ENCODE measurements around the gene PDYN. TPM values are rescaled to one million over a fixed set of nuclear protein-coding genes. Genes with fewer than 3 reads are reported as not detected.

PDYN gene
- total RNA-seq, 2 experiments from 2014 or later, result not detected

- H3K27ac Mint-ChIP-seq, result no peak overlapping the region
- no peaks in the 10 kb centered on the region for H3K4me1 Mint-ChIP-seq
- ATAC-seq (ENCODE audit: low read depth) (no peak), DNase-seq (no peak)
- H3K4me3 Mint-ChIP-seq, result no peak overlapping the region
- POLR2A ChIA-PET, result no interaction called here
- peaks cover 30% of the 10 kb centered on the region for H3K27me3 Mint-ChIP-seq
- H3K9me3 Mint-ChIP-seq, result no peaks in the 10 kb centered on the region
- H3K36me3 Mint-ChIP-seq, result no peaks in the 10 kb centered on the region
These were observed 40.9 kb downstream of the PDYN start for GRCh38 chr20:1952737-1953530.

DNA sequence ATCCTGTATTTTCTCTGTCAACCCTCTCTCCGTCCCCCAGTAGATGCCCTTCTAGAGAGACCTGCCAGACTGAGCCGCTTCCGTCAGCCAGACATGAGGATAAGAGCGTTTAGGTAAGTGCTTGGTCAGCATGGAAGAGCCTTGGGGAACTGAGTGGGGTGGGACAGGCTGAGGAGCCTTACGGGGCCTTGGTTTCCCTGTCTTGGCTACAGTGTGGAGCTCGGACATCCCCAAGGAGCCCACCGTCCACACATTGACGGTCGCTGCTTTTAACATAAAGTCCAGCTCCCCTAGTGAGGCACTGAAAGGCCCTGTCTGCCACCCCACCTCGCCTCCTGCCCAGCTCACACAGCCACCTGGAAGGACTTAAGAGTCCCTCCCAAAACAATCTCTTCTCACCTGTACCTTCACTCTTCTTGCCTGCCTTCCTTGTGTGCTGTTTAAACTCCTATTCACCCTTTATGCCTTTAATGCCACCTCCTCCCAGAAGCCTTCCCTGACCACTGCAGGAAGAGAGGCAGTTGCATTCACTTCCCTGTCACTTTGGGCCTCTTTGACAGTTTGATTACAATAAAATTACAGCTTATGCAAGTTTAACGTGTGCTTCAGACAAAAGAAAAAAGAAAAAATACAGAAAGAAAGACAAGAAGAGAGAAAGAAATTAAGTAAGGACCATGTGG, 42.3 kb downstream of the PDYN start:
- Mint-ChIP-seq H3K4me3 (no peak overlapping the region), H3K36me3 (no peaks in the 10 kb centered on the region), H3K27ac (no peak overlapping the region), H3K4me1 (peaks cover 4% of the 10 kb centered on the region), H3K9me3 (no peaks in the 10 kb centered on the region), H3K27me3 (peaks cover 38% of the 10 kb centered on the region)
- POLR2A ChIA-PET, result no interaction called here
- no peak for ATAC-seq (ENCODE audit: low read depth)
- DNase-seq, result no peak

DNA sequence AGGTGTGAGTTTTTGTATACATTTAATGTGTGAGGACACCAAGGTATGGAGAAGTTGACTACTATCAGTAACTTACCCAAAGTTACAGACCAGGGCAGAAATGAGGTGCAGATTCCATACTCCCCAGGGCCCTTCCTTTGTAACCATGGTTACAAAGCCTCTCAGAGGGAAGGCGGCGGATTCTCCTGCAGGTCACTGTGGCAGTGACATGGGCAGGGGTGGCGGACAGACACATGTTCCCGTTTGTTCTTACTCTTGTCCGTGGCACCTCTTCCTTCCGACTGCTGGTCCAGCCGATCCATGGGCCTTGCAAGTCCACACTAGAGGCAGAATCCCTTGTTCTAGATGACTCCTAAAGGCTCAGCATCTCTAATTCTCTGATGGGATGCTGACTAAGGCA, 43.0 kb downstream of the PDYN start:
- no peak for DNase-seq
- POLR2A ChIA-PET, result no interaction called here

DNA sequence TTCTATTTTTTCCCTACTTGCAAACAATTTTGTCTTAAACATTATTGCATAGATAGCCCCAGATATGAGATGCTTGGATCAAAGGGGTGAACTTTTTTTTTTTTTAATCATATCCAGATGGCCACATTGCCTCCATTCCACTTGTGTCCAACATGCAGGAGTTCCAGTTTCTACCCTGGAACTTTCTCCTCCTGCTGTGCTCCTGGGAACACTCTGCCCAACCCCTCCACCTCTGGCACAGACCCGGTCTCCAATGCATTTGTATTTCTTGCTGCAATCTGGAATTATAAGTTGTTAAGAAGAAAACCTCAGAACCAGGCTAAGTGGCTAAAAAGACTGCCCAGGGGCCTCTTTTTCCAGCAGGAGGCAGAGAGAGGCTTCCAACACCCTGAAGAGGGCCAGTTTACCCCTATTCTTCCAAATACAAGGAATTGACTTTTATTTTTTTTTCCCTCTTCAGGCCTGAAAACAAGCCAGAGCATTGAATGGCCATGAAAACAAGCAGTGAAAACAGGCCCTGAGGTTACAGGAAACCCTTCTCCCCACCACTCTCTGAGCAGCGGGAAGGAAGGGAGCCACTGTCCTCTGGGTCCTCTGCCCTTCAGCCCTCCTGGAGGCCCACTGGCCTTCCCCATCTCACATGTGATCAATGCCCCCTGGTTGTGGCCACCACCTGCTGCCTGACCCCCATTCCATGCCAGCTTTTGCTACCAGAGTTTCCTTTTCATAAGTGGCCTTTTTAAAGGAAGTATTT, 44.3 kb downstream of the PDYN start:
- POLR2A ChIA-PET, result no interaction called here
- no peak for DNase-seq
- no peak for ATAC-seq (ENCODE audit: low read depth)
- Mint-ChIP-seq H3K4me3 (no peak overlapping the region), H3K27ac (no peak overlapping the region), H3K4me1 (peaks cover 4% of the 10 kb centered on the region), H3K36me3 (no peaks in the 10 kb centered on the region), H3K27me3 (peaks cover 51% of the 10 kb centered on the region), H3K9me3 (no peaks in the 10 kb centered on the region)

More for the DNA sequence above, 43.0 kb downstream of the PDYN start:
- no peak overlapping the region for H3K4me3 Mint-ChIP-seq
- no peak overlapping the region for H3K27ac Mint-ChIP-seq
- no peaks in the 10 kb centered on the region for H3K9me3 Mint-ChIP-seq
- H3K27me3 Mint-ChIP-seq, result peaks cover 43% of the 10 kb centered on the region
- ATAC-seq (ENCODE audit: low read depth), result no peak
- H3K36me3 Mint-ChIP-seq, result no peaks in the 10 kb centered on the region
- peaks cover 4% of the 10 kb centered on the region for H3K4me1 Mint-ChIP-seq

- no peak overlapping the region for H3K27ac Mint-ChIP-seq
- H3K4me1 Mint-ChIP-seq, result peaks cover 4% of the 10 kb centered on the region
- DNase-seq, result no peak
- POLR2A ChIA-PET, result no interaction called here
- H3K9me3 Mint-ChIP-seq, result no peaks in the 10 kb centered on the region
- ATAC-seq (ENCODE audit: low read depth), result no peak
- H3K36me3 Mint-ChIP-seq, result no peaks in the 10 kb centered on the region
- peaks cover 59% of the 10 kb centered on the region for H3K27me3 Mint-ChIP-seq
- H3K4me3 Mint-ChIP-seq, result no peak overlapping the region
These were observed 46.4 kb downstream of the PDYN start for GRCh38 chr20:1947535-1947846.

DNA sequence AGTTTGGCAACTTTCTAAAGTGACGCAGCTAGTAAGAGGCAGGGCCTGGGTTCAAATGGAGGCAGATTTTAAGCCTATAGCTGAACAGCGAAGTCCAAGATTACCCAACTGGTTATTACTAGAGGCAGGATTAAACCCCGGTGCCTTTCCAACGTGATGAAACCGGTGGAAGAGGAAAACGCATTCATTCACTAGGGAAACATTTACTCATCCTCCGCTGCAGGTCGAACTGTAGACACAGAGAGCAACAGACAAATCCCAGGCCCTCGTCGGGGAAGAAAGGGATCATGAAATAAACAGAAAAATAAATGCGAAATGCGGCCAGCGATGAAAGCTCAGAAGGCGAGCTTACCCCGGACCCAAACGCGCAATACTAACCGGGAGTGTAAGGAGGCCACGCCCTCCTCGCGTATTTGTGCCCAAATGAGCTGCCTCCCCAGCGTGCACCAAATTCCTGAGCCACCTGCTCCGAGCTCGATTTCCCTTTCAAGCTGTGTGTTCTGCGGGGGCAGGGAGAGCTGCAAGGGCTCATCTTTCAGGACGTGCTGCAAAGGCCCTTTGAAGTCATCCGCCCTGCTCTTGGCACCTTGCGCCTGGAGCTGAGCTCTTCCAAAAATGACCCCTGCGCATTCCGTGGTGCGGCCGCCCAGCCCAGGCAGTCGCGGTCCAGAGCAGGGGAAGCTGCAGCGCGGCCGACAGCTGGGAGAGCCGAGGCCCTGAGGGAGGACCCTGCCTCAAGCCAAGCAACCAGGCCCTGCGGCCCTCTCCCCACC, 46.9 kb downstream of the PDYN start:
- Mint-ChIP-seq H3K36me3 (no peaks in the 10 kb centered on the region), H3K27ac (no peak overlapping the region), H3K4me1 (peaks cover 4% of the 10 kb centered on the region), H3K9me3 (no peaks in the 10 kb centered on the region), H3K27me3 (peaks cover 65% of the 10 kb centered on the region), H3K4me3 (peak overlapping the region; percentile 5)
- no peak for DNase-seq
- no peak for ATAC-seq (ENCODE audit: low read depth)
- POLR2A ChIA-PET, result no interaction called here

- DNase-seq (no peak), ATAC-seq (ENCODE audit: low read depth) (no peak)
- no peaks in the 10 kb centered on the region for H3K9me3 Mint-ChIP-seq
- H3K4me3 Mint-ChIP-seq, result no peak overlapping the region
- POLR2A ChIA-PET, result no interaction called here
- no peaks in the 10 kb centered on the region for H3K36me3 Mint-ChIP-seq
- peaks cover 65% of the 10 kb centered on the region for H3K27me3 Mint-ChIP-seq
- H3K4me1 Mint-ChIP-seq, result peaks cover 4% of the 10 kb centered on the region
- H3K27ac Mint-ChIP-seq, result no peak overlapping the region
These were observed 47.5 kb downstream of the PDYN start for GRCh38 chr20:1946442-1946761.

DNA sequence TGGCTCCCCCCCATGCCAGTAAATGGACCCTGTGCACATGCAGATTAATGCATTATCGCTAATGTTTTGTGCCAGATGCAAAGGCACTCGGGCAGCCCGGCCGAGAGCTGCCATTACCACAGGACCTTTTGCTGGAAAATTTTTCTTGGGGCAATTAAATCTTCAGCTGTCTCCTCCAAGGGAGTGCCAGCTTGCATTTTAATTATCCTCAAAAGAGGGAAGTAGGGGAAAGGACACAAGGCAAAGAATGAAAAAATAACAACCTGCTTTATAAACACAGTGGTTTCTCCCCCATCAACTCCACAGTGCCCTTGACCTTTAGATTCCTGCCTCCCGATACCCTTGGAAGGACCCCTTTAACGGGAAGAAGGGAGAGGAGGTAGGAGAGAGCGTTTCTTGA, 48.2 kb downstream of the PDYN start:
- DNase-seq, result no peak
- POLR2A ChIA-PET, result no interaction called here
- ATAC-seq (ENCODE audit: low read depth), result no peak
- H3K9me3 Mint-ChIP-seq, result no peaks in the 10 kb centered on the region
- no peak overlapping the region for H3K4me3 Mint-ChIP-seq
- peaks cover 60% of the 10 kb centered on the region for H3K27me3 Mint-ChIP-seq
- H3K27ac Mint-ChIP-seq, result no peak overlapping the region
- H3K36me3 Mint-ChIP-seq, result no peaks in the 10 kb centered on the region
- H3K4me1 Mint-ChIP-seq, result peaks cover 4% of the 10 kb centered on the region

DNA sequence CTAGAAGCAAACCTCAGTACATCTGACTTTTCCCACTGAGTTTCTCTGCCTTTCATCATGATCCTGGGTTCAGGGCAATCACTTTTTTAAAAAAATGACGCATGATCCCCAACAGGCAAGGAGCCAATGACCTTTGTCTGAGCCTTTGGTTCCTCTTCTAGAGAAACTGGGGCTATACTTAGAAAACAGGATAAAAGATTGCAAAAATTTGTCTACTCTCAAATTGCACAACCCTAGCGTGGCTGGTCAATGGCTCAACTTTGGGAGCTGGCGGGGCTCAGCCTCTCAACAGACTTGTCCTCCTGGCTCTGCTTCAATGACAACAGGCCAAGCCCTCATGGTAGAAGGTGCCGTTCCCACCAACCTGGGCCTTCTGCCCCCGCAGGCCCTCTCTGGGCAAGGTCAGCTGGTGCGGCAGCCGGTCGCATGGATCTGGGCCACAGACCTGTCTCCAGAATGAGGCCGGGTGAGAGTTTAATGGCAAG, 48.7 kb downstream of the PDYN start:
- POLR2A ChIA-PET, result no interaction called here
- H3K27me3 Mint-ChIP-seq, result peaks cover 60% of the 10 kb centered on the region

GRCh38 chr20:1944345-1945091, 49.3 kb downstream of the PDYN start:
- POLR2A ChIA-PET, result no interaction called here
- H3K27me3 Mint-ChIP-seq, result peaks cover 60% of the 10 kb centered on the region
- H3K4me3 Mint-ChIP-seq, result no peak overlapping the region
- H3K4me1 Mint-ChIP-seq, result peaks cover 4% of the 10 kb centered on the region
- no peak overlapping the region for H3K27ac Mint-ChIP-seq
- no peaks in the 10 kb centered on the region for H3K9me3 Mint-ChIP-seq
- H3K36me3 Mint-ChIP-seq, result no peaks in the 10 kb centered on the region
- ATAC-seq (ENCODE audit: low read depth) (no peak), DNase-seq (no peak)

More for the DNA sequence above, 48.7 kb downstream of the PDYN start:
- peaks cover 4% of the 10 kb centered on the region for H3K4me1 Mint-ChIP-seq
- H3K4me3 Mint-ChIP-seq, result no peak overlapping the region
- H3K36me3 Mint-ChIP-seq, result no peaks in the 10 kb centered on the region
- no peaks in the 10 kb centered on the region for H3K9me3 Mint-ChIP-seq
- H3K27ac Mint-ChIP-seq, result no peak overlapping the region
- ATAC-seq (ENCODE audit: low read depth) (no peak), DNase-seq (no peak)

- Mint-ChIP-seq H3K27me3 (peaks cover 52% of the 10 kb centered on the region), H3K4me1 (peaks cover 4% of the 10 kb centered on the region), H3K36me3 (no peaks in the 10 kb centered on the region), H3K27ac (no peak overlapping the region), H3K4me3 (no peak overlapping the region), H3K9me3 (no peaks in the 10 kb centered on the region)
- DNase-seq (no peak), ATAC-seq (ENCODE audit: low read depth) (no peak)
- POLR2A ChIA-PET, result no interaction called here
These were observed 50.4 kb downstream of the PDYN start for GRCh38 chr20:1943275-1944002.

DNA sequence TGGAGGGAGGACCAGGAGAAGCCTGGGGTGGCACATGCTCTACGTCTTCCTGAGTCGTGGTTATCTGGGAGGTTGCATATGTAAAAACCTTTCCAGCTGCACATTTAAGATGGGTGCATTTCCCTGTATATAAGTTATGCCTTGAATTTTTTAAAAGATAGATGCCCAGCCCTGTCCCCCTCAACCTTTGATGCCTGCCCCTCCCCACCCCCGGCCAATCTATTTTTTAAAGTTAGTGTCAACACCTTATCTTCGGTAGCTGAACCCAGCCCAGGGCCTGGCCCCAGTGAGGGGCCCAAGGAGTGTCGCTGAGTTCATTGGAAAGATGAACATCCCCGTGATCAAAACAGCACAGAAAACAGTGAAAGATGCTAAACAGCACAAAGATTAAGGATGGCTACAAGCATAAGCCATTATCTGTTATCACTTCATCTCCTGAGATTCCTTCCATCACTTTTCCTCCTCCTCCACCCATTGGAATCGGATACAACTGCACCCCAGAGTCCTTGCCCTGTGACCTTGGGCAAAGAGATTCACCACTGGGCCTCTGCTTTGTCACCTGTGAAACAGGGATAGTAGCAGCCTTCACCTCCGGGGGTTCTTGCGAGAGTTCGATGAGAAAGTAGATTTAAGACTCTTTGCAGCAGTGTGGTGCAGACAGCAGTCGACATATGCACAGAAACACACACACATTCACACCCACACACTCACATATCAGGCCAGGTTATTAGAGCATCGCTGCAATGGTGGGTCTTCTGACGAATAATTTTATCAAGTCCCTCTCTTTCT, 51.2 kb downstream of the PDYN start:
- ATAC-seq (ENCODE audit: low read depth), result no peak
- H3K36me3 Mint-ChIP-seq, result no peaks in the 10 kb centered on the region
- H3K4me3 Mint-ChIP-seq, result no peak overlapping the region
- POLR2A ChIA-PET, result no interaction called here
- DNase-seq, result no peak
- peaks cover 45% of the 10 kb centered on the region for H3K27me3 Mint-ChIP-seq
- H3K27ac Mint-ChIP-seq, result no peak overlapping the region
- peaks cover 4% of the 10 kb centered on the region for H3K4me1 Mint-ChIP-seq
- no peaks in the 10 kb centered on the region for H3K9me3 Mint-ChIP-seq

Data from activated naive CD8-positive, alpha-beta T cell treated with anti-CD3 and anti-CD28 coated beads, Interleukin-2, amount 10 ng/mL, durations not matched to agents 7 days and 5 days (primary cell).